SW 1271 (cell line): ENCODE data around the gene ARMH4.
"Not testable (repeated sequence)": the region's sequence is repeated elsewhere in the genome, so short reads cannot be mapped to it uniquely, and the experiment has no call there.

ENCODE experiments used
- DNase-seq, 2 experiments: peaks; one replicate each; lab custom pipeline; 2025; lab: John Stamatoyannopoulos, UW

Gene ARMH4

DNA sequence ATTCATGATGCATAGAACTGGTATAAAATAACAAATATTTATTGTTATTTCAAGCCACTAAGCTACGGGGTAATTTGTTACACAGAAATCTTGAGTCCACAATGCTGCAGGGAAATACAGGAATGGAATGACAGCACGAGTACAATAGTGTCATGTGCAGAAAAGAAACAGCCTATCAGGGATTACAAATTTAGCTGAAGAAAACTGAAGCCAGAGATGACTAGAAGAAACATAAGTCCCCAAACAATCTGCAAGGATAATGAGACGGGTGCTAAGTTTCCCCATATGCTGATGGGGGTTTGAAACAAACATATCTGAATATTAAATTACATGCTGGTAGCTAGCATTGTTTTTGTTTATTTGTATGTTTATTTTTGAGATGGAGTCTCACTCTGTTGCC lies 8.9 kb downstream of the ARMH4 start:
- no peak for DNase-seq

DNA sequence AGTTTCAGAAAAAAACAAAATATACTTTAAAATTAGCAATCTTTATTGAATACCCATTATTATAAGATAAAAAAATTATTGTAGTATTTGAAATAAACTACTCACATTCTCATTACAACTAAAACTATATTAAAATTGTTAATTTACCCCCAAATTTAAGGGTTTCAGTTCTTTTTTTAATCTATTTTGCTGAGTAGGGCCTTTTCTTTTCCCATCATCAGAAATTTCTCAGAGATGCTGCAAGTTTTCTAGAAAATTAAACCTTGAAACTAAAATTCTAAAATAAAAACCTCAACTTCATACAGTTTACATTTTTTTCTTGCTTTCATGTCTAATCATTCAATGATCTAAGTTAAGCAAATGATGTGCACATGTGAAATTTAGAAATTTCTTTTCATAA lies 10.1 kb downstream of the ARMH4 start:
- no peak for DNase-seq

DNA sequence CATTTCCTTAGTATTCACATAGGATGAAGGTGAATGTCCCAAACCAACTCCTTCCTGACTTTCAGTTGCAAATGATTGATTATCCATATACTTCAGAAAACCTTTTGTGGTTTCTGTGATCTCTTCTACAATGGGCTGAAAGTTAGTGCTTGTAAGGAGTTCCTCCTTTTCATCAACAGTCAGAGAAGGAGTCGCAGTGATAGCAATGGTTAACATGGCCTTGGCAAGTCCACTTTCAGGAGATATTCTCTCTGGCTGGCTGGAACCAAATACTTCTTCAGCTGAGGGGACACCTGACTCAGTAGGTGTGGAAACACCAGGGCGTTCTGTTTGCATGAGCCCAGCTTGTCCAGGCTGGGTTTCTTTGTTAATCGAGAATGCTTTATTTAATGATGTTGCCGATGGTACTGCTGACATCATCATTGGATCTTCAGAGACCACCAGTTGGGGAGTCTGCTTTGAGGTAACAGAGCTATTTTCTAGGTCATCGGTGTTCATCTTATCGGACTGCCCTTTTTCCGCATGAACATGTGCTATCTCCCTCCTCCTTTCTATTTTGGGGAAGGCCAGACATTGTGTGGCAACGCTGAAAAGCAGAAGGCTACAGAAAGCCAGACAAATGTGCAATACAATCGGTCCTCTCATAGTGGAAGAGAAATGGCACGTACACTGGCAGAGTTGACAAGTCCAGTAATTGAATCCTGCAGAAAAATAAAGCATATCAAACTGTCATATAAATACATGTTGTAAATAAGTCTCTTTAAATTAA lies 13.1 kb downstream of the ARMH4 start:
- no peak for DNase-seq

DNA sequence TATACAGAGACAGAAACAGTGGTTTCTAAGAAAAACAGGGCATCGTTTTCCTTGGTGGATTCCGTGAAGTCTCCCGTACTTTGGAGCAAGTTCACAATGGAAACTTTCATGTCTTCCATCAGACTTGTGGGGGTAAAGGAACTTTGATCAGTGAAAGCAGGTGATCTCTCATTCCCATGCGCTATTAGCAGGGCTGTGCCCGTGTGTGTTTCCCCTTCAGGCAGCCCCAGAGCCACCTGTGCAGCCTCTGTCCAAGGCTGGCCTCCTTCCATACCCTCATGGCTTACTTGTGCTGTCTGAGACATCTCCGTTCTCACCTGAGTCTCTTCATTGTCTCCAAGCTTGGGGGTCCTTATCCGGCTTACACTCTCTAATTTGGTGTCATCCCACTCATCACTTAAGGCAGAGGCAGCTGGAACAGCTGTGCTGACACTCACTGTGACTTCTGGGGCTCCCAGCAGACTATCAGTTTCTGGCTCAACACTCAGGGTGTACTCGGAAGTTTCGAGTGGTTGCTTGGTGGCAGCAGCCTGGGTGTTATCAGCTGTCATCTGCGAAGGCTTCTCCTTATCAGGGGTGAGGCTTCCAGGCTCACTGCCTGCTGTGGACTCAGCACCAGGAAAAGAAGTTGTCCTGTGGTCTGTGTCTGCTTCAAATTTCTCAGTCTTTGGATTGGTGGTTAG lies 13.8 kb downstream of the ARMH4 start:
- no peak for DNase-seq

DNA sequence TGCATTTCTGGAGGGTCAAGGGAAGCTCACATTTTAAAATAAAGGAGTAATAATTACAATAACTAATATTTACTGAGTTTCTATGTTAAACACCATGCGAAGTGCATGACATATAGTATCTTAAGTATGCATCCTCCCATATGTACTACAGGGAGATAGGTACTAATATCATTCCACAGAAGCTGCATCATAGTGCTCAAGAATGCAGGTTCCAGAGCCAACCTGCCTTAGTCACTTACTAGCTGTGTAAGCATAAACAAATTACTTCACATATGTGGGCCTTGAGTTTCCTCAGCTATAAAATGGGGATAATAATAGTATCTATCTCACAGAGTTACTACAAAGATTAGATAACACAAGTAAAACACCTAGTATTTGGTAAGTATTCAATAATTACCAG lies 18.3 kb downstream of the ARMH4 start:
- peak; percentile 32 to 40 for DNase-seq

DNA sequence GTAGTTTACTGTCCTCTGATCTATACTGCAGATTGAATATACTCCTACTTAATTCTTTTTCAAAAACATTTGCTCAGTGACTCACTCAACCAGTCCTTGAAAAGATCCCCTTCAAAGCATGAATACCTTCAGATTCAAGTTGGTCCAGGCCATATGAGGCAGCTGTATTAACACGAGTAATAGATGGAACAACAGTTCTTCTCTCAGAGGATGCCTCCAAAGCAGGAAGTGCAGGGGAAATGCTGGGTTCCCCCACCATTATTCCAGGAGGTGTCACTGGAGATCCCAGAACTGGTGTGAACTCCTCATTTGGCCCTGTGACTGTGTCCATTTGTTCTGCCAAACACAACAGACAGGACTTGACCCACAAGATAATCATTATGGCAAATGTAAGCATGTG lies 20.6 kb downstream of the ARMH4 start:
- DNase-seq: no peak

DNA sequence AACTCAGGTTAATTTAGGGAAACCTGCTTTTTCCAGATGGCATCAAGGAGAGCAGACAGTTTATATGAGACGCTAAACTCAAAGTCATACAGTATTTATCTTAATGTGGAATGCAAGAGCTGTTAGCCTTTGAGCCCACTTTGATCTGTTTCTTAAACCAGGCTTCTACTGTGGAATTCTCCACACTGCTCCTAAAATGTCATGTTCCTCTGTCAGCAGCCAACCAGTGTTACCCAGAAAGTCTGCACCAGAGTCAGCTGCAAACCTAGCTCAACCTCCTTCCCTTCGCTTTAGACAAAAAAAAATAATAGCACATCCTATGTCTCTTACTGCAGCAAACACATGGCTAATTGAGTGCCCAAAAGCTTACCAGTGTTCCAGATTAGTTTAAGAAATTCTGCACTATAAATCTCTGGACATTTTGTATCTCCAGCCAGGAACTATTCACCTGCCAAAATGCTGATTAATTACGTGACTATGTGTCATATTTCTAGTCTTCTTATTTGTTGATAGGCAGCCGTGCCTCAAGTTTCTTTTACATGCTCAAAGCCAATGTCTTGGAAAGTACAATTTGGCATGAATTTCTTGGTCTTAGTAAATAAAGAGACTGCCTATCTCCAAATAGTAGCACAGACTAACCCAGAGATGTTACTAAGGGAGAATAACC lies 21.8 kb downstream of the ARMH4 start:
- no peak for DNase-seq

DNA sequence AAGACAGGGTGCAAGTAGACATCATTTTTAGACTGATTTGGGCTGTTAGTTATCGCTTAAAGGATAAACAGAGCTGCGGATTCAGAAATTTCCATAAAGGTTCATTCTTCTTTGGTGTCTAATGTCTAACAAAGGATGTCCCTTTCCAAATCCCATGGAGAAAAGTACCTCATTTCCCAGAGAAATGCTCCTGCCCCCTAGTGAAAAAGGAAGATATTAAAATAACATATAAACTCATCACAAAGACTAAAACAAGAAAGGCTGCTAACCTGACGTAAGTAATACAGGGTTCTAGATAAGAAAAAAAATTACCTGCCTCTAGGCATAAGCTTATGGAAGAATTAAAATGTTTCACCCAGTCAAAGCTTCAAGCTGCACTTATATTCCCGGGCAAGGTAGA lies 22.8 kb downstream of the ARMH4 start:
- no peak for DNase-seq

DNA sequence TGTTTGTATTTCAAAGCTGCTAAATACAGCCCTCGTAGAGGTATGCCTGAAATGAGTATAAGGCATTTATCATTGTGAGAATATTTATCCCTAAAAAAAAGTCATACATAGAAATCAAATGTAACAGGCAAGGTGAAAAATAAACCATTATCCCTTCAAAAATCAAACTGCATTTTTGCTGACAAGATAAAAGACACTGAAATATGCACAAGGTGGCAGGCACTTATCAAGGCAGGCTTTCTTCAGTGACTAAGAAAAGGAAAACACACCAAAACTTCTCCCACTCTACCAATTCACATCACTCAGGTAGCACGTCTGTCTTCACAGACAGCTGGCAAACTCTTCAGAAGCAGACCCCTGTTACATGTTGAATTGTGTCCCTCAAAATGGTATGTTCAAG lies 23.6 kb downstream of the ARMH4 start:
- DNase-seq: no peak

DNA sequence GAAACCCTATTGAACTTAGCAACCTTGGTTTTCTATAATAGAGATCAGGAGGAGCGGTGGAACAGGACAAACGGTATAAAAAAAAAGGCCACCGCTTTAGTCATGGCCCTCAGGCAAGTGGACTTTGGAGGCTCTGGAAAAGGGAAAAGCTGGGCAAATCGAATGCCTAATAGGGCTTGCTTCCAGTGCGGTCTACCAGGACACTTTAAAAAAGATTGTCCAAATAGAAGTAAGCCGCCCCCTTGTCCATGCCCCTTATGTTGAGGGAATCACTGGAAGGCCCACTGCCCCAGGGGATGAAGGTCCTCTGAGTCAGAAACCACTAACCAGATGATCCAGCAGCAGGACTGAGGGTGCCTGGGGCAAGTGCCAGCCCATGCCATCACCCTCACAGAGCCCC lies 29.5 kb downstream of the ARMH4 start:
- not testable (repeated sequence) for DNase-seq

DNA sequence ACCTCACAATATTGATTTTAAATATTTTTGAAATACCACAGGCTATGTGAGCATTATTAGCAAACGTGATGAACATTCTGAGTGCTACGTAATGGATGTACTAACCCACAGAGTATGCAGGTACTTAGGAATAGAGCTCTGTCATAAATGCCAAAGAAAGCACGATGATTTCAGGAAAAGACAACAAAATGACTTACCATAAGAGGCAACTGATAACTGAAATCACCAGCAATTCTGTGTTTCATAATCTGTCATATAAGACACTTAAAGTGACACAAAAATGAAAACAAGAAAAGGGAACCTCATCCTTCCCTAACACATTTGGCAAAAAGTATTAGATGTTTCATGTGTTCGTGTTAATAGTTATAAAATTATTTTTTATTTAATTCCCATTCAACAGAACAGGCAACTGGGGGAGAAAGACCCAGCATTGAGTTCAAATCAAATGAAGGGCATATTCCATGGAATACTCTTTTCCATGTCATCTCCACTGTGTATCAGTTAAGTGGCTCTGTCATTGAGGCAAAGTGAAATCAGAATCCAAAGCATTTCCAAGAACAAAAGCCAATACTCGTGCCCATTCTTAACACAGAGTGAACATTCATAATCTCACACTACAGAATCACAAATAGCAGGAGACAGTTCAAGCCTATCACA lies 30.4 kb downstream of the ARMH4 start:
- no peak for DNase-seq

DNA sequence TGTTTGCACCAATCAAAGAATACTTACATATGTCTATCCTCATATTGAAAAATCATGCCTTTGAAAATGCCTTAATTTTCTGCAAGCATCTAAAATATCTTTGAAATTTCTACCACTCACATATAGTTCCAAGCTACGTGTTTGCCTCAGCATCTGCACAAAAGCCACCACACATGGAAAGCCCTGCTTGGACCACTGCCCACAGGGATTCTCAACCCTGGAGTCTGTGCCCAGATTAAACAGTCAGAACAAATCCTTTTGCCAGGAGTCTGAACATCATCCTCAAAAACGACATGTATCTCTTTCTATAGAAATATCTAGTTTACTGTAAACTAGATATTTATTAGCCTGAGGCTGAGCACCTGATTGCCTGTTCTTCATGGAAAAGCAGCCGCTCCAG lies 32.6 kb downstream of the ARMH4 start:
- no peak for DNase-seq

DNA sequence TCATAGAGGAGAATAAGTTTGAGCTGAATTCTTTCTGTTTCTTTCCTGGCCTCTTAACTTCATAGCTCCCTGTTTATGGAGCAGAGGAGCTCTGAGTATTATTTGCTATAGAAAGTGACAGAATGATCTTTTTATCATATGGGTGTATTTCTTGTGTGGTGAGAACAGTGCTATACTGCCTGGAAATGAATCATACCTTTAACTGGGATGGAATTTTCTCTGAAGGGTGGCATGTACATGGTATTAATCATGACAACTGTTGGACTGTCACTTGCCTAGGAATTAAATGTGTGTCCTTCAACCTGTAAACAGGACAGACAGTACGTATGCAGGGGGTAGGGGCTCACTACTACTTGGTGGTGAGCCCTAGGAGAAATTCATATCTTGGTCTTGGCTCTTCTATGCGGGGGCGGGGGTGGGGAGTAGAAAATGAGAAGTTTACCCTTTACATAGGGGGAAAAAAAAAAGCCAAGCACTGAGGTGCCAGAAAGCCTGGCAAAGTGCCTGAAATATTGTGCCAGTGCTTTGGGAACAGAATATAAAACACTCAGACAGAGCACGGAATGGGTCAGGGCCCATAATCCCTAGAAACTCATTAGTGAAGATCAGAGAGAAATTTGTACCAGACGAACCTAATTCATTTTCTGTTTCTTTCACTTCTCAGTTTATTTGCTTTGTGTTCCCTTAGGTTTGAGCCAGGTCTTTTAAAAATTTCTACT lies 33.8 kb downstream of the ARMH4 start:
- DNase-seq: no peak

DNA sequence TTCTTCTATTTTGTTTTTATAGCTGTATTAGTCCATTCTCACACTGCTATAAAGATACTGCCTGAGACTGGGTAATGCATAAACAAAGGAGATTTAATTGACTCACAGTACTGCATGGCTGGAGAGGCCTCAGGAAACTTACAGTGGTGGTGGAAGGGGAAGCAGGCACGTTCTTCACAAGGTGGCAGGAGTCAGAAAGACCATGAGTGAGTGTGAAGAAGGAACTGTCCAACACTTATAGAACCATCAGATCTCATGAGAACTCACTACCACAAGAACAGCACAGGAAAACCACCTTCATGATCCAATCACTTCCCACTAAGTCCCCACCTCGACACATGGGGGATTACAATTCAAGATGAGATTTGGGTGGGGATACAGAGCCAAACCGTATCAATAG lies 42.3 kb downstream of the ARMH4 start:
- no peak for DNase-seq

DNA sequence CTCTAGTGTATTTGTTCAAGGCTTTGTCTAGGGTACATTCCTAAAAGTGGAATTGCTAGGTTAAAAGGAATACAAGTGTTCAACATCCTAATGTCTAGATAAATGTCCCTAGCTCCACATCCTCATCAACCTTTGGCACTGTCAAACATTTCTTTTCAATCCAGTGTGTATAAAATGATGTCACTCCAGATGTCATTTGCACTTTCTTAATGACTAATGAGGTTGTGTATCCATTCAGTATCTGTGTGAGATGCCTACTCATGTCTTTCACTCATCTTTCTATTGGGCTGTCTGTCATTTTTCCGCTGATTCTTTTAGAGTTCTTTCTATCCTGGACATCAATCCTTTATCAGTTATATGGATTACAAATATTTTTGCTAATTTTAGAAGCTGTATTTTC lies 43.3 kb downstream of the ARMH4 start:
- DNase-seq: no peak

DNA sequence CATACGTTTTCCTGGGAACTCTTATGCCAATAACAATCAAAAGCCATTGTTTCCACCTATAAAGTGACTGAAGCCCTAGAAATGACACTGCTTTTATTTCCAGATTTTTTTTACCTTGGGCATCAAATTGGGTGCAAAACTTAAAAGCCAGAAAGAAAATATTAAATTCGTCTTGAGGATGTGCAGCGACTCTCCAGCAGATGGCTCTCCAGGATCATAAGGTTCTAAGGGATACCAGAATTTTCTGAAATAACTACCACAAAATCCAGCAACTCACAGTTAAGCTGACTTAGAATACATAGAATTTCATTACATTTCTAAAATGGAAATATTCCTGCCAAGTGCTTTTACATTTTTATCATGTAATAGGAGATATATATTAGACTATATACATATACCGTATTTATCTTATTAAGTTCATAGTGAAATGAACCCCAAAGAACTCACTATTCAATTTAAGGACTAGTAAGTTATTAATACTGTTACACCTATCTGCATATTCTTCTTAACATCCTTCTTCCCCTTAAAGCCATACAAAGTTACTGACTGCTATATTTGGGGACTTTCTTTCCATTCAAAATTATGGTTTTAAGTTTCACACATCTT lies 44.0 kb downstream of the ARMH4 start:
- DNase-seq: peak; percentile 17 to 61

DNA sequence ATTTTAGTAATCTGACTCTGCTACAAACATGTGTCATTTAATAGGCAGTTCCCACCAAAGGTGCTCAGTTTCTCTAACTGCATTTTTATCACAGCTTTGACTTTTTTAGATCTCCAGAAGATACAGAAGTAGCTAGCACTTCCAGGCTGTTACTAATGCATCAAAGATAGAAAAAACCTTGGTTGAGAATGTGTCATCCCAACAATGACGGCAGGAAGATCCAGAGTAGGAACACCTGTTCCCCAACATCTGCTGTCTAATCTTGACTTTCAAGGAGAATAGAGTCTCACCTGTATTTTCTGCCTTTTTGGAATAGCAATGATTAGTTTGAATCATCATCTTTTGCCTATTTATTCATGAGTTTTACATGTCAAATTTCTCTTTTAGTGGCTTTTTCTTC lies 45.0 kb downstream of the ARMH4 start:
- DNase-seq: no peak

DNA sequence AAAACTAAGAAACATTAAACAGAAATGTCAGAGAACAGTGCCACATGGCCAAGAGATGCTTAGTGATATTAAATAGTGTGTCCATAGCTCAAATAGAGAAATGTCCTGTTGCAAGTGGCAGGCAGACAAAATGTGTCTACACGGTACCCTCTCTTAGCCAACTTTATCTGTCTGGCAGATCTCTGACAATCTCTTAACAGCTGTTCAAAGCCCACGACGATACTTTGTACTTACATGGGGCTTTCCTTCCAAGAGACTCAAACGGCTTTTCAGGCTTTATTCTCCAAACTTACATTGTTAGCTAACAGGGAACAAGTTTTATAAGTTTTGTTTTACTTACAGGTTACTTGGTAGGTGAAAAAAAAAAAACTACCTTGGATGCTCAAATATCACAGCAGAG lies 45.6 kb downstream of the ARMH4 start:
- no peak for DNase-seq

DNA sequence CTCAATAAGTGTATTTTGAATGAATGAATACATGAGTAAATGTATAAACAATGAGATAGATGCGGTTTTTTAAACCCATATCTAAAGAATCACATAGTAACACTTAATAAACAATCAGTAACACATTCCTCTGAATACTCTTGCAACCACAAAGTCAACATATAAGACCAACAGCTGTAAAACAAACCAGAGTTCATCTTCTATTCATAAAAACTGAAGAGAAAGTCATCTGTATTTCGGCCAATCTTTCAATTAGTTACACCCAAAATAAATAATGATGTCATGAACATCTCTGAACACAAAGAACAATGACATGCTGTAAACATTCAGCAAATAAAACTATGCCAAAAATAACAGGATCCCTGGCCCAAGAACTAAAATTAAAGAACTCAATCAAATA lies 47.2 kb downstream of the ARMH4 start:
- DNase-seq: no peak

DNA sequence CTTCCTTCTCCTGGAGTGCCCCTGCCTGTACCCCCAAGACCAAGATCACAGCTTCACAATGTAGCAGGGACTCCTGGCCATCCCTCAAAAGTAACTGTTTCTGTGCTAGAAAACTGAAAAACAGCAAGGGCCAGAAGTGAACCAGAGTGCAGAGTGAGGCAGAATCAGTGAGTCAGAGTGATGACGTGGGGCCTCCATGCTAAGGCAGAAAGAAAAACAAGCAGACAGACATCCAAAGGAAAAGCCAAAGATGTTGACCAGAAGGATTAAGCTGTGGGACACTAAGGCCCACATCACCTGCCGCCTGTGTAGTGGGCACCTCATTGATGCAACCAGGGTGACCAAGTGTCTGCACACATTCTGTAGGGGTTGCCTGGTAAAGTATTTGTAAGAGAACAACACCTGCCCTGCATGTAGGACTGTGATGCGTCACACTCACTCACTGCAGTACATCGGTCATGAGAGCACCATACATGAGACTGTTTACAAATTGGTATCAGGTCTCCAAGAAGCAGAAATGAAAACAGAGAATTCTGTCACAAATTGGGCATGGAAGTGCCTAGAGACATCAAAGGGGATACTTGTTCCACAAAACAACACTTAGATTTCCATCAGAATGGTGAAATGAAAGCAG lies 51.2 kb downstream of the ARMH4 start:
- DNase-seq: no peak

DNA sequence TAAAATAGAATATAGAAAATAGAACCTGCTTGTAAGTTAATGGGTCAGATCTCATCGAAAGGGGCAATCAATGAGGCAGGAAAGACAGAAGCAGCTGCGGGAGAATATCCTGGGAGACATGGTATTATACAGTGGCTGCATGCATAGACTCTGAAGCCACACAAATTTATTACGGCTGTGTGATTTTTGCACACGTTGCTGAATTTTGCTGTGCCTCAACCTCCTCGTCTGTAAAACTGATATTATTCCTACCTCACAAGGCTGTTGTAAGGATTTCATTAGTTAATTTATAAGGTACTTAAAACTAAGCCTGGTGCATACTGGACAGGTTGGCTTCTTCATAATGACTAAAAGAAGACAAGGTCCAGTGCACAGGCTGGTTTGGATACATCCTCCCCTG lies 52.3 kb downstream of the ARMH4 start:
- DNase-seq: no peak
